ENCODE measurements around the gene ASB5.

DNA sequence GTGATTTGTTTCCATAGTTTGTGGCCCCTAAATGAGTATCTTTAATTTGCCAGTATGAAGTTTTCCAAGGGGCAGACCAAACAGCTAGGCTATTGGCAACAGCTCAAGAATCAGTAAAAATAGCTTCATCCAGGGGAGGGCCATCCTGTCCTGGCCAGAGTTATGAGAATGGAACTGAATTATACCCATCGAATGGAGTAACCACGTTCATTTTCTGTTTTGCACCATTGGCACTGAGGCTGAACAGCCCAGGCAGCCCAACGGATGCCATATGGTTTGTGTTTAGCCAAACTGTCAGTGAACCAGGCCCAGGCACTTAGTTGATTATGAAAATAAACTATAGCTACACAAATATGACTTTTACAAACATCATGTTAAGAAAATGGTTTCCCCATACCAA lies 17.7 kb upstream of the ASB5 start:
- TF ChIP-seq, protein P1, sequence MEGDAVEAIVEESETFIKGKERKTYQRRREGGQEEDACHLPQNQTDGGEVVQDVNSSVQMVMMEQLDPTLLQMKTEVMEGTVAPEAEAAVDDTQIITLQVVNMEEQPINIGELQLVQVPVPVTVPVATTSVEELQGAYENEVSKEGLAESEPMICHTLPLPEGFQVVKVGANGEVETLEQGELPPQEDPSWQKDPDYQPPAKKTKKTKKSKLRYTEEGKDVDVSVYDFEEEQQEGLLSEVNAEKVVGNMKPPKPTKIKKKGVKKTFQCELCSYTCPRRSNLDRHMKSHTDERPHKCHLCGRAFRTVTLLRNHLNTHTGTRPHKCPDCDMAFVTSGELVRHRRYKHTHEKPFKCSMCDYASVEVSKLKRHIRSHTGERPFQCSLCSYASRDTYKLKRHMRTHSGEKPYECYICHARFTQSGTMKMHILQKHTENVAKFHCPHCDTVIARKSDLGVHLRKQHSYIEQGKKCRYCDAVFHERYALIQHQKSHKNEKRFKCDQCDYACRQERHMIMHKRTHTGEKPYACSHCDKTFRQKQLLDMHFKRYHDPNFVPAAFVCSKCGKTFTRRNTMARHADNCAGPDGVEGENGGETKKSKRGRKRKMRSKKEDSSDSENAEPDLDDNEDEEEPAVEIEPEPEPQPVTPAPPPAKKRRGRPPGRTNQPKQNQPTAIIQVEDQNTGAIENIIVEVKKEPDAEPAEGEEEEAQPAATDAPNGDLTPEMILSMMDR (IDR thresholded peaks at IDR 0.05): no peak
- no peak for TF ChIP-seq POLR2A (IDR thresholded peaks at IDR 0.05)
